HG03571 (cell line): ENCODE measurements around the gene ARHGEF12.

ENCODE experiments used
- ATAC-seq: cut with Tn5 transposase; IDR thresholded peaks from one replicate; pipeline ENCODE4 v1.9.1; 2021; ENCODE audit not compliant: unreplicated experiment

Gene ARHGEF12

GRCh38 chr11:120529911-120530310 is 193.7 kb downstream of the ARHGEF12 start:
- no peak for ATAC-seq

- ATAC-seq = no peak
These were observed 196.0 kb downstream of the ARHGEF12 start for GRCh38 chr11:120532082-120532831.

GRCh38 chr11:120532832-120533196 is 196.6 kb downstream of the ARHGEF12 start:
- ATAC-seq = no peak

GRCh38 chr11:120536091-120536796 is 200.0 kb downstream of the ARHGEF12 start:
- ATAC-seq = no peak

- no peak for ATAC-seq
These were observed 200.6 kb downstream of the ARHGEF12 start for GRCh38 chr11:120536797-120537169.

GRCh38 chr11:120537996-120538395 is 201.8 kb downstream of the ARHGEF12 start:
- no peak for ATAC-seq

- no peak for ATAC-seq
These were observed 202.5 kb downstream of the ARHGEF12 start for GRCh38 chr11:120538707-120539106.
